Suprapubic skin (tissue), 4 donors: Measurements from ENCODE around the gene BMP8A.

Experiments
- EP300 ChIP-seq: sonication (generic); formaldehyde crosslinking; IDR thresholded peaks from one replicate; pipeline ENCODE4 v1.6.1; 2017; ENCODE audit warnings: antibody characterized with exemption
- POLR2A ChIP-seq, 2 donors: fragments of 450-650 bp; IDR thresholded peaks; one replicate each; pipeline ENCODE4 v1.6.1; 2017; ENCODE audit warnings: antibody characterized with exemption in 2 of 2, mild to moderate bottlenecking in 2 of 2, moderate library complexity in 2 of 2
- POLR2AphosphoS5 ChIP-seq, 3 donors: sonication (generic); formaldehyde crosslinking; IDR thresholded peaks; one replicate each; pipeline ENCODE4 v1.6.1; 2017; ENCODE audit warnings: antibody characterized with exemption in 3 of 3
- TF ChIP-seq, protein P1 (sequence below), 2 donors: fragments of 200-600 bp in 1 of 2; fragments of 450-650 bp in 1 of 2; sonication (generic) in 1 of 2; IDR thresholded peaks; one replicate each; pipeline ENCODE4 v1.5.1; 2016 to 2019; ENCODE audit warnings: antibody characterized with exemption in 2 of 2, mild to moderate bottlenecking in 1 of 2, moderate library complexity in 1 of 2

DNA sequence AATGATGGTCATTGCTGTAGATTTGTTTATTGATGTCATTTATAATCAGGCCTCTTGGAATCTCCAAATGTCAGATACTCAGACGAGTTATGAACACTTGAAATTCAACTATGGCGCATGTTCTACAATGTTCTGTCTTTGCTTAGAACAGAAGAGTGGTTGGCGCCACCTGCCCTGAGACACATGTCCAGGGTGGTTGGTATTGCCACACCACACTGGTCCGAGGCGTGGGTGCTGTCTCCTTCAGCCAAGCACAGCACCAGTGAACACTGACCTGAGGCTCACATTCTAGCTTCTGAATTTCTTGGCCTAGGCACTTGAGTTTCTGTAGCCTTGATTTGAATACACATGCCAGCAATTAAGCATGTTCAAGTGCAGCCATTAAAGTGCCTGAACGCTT is 10.1 kb upstream of the BMP8A start:
- TF ChIP-seq, protein P1, sequence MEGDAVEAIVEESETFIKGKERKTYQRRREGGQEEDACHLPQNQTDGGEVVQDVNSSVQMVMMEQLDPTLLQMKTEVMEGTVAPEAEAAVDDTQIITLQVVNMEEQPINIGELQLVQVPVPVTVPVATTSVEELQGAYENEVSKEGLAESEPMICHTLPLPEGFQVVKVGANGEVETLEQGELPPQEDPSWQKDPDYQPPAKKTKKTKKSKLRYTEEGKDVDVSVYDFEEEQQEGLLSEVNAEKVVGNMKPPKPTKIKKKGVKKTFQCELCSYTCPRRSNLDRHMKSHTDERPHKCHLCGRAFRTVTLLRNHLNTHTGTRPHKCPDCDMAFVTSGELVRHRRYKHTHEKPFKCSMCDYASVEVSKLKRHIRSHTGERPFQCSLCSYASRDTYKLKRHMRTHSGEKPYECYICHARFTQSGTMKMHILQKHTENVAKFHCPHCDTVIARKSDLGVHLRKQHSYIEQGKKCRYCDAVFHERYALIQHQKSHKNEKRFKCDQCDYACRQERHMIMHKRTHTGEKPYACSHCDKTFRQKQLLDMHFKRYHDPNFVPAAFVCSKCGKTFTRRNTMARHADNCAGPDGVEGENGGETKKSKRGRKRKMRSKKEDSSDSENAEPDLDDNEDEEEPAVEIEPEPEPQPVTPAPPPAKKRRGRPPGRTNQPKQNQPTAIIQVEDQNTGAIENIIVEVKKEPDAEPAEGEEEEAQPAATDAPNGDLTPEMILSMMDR (IDR thresholded peaks at IDR 0.05), result no peak
- TF ChIP-seq EP300 (no peak), POLR2A (IDR thresholded peaks at IDR 0.05) (no peak), POLR2AphosphoS5 (IDR thresholded peaks at IDR 0.05) (no peak)
